A673 (cell line): ENCODE data around the gene STIMATE.

Source experiments
- CTCF ChIP-seq: fragments of 300-800, 200-600 bp; sonication (generic); conservative IDR thresholded peaks from 2 replicates; pipeline ENCODE4 v1.5.1; 2017; ENCODE audit warnings: low read depth, mild to moderate bottlenecking, antibody characterized with exemption, low read length, moderate library complexity, mixed read lengths
- EZH2 ChIP-seq: fragments of 200-600 bp; sonication (generic); IDR thresholded peaks from 2 replicates; pipeline ENCODE4 v1.6.1; 2017; ENCODE audit warnings: borderline replicate concordance, low read depth, mild to moderate bottlenecking, mixed read lengths, antibody characterized with exemption, low read length; ENCODE audit not compliant: poor library complexity, severe bottlenecking

GRCh38 chr3:52931889-52932288 is 34.5 kb upstream of the STIMATE start:
- no peak for TF ChIP-seq CTCF
- no peak for TF ChIP-seq EZH2
